Measurements from ENCODE around the gene ZNRF3.

Gene ZNRF3

GRCh38 chr22:28956506-28956905, 73.1 kb downstream of the ZNRF3 start:
- DNase-seq: no peak

DNA sequence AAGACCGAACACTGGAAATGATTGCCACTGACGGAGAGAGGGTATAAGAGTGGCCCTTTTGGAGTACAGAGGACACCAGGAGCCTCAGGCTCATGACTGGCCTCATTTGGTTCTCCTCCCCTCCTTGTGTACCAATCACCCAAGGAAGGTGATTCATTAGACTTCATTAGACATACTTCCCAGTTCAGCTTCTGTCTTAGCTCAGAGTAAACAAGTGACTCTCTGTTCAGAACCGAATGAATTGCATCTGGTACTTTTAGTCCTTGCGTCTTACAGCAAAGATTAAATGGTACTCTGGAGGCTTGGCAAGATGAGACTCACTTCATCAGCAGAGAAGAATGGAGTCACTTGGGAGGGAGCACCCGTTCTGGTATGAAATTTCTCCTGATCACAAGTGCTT, 75.2 kb downstream of the ZNRF3 start:
- no peak for DNase-seq

GRCh38 chr22:28962042-28962554, 78.7 kb downstream of the ZNRF3 start:
- no peak for DNase-seq

DNA sequence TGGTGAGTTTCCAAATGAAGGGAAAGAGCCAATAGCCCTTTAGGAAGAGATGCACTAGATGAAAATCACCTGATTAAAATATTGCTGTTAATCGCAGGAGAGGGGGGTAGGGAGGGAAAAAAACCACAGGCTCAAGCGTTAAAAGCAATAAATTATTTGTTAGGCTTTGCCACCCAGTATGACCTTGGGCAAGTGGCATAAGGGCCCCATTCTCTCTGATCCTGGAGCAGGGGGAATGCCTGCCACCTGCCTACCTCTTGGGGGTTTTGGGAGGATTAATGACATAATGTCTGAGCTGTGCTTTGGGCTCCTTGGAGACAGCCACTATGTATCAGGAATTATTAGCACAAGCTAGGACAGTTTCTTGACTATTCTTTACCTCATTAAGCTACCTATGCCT, 80.0 kb downstream of the ZNRF3 start:
- DNase-seq: no peak

DNA sequence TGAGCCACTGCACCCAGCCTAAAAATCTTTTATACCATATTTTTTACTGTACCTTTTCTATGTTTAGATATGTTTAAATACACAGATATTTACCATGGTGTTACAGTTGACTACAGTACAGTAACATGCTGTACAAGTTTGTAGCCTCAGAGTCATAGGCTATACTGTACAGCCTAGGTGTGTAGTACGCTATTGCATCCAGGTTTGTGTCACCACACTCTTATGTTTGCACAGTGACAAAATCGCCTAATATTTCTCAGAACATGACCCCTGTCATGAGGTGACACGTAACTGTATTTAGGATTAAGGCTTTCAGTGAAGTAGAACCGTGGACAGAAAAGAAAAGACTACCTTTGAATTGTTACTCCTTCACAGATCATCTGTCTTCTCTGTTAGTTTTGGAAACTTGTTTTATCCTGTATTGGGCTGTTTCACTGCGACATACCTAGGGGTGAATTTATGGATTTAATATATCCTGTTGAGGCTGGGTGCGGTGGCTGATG, 83.8 kb downstream of the ZNRF3 start:
- no peak for DNase-seq

- DNase-seq: no peak
Observed at GRCh38 chr22:28967969-28968368, 84.6 kb downstream of the ZNRF3 start.

- no peak for DNase-seq
Observed at GRCh38 chr22:28969401-28970168, 86.2 kb downstream of the ZNRF3 start.

DNA sequence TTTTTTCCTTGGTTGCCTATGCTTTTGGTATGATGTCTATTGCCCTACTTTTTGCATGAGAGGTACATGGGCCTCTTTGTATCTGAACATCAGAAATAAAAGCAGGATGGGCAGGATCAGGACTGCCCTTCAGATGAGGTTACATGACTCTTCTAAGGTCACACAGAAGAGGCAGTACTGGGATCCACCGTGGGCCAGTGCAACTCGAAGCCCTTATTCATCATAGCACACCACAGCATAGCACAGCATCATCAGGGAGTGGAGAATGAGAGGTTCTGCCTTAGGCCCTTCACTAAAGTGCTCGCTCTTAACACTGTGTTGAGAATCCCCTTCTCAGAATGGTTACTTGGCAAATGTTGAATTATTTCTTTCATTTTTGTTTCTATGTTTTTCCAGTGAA, 90.0 kb downstream of the ZNRF3 start:
- DNase-seq: no peak

DNA sequence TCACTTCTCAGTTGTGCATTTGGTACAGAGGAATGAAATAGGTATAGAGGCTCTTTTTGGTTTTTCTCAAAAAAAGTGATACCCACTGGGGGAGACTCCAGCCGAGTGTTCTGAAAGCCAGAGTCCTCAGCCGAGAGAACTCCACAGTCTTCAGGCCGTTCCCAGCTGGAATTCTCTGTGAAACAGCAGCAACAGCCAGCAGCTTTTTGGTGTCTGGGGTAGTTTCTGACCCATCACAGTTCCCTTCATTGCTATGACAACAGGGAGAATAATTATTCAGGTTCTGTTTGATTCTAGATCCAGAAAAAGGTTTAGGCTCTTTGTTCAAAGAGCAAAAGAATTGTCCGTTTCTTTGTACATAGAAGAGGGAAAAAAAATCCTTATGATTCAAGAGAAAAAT, 93.7 kb downstream of the ZNRF3 start:
- no peak for DNase-seq

- no peak for DNase-seq
Observed at GRCh38 chr22:28977481-28977971, 94.2 kb downstream of the ZNRF3 start.

DNA sequence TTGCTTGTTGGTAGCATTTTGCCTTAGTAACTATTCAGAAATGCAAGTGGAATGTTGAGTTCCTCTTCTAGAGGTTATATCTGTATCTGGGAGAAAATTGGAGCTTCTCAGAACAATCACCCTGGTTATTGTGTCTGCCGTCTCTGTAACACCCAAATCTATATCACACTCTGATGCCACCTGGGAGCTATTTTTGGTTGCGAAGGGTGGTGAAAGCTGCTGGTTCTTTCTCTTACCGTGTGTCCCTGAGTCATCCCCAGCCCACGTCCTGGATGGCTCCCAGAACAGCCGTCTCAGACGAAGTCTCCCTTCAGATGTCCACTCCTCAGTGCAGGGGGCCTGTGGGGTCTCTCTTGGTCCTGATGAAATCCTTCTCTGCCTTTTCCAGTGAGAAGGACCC, 94.8 kb downstream of the ZNRF3 start:
- DNase-seq: no peak

GRCh38 chr22:28978863-28979796, 95.8 kb downstream of the ZNRF3 start:
- DNase-seq: no peak

DNA sequence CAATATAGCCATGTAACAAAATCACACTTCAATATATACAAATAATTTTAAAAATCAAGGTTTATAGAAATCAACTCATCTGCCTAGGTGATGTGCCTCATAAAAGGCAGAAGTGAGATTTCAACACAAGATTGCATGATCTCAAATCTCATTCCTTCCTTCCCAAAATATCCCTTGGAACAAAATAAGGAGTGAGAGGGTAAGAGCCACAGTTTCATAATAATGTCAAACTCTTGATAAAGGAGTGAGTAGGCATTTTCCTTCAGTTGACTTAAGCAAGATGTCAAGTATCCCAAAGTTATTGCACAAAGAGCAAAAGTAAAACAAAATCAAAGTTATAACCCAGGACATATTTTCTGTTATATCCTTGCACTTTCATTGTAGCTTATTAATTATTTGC, 97.0 kb downstream of the ZNRF3 start:
- no peak for DNase-seq

GRCh38 chr22:28981818-28982499, 98.6 kb downstream of the ZNRF3 start:
- no peak for DNase-seq

GRCh38 chr22:28983190-28983589, 99.8 kb downstream of the ZNRF3 start:
- no peak for DNase-seq

- DNase-seq: no peak
Observed at GRCh38 chr22:28983788-28984441, 100.5 kb downstream of the ZNRF3 start.

- no peak for DNase-seq
Observed at GRCh38 chr22:28984482-28985158, 101.2 kb downstream of the ZNRF3 start.

GRCh38 chr22:28985581-28986290, 102.4 kb downstream of the ZNRF3 start:
- no peak for DNase-seq

GRCh38 chr22:28986366-28986765, 103.0 kb downstream of the ZNRF3 start:
- DNase-seq: no peak

GRCh38 chr22:28988457-28988856, 105.1 kb downstream of the ZNRF3 start:
- no peak for DNase-seq

DNA sequence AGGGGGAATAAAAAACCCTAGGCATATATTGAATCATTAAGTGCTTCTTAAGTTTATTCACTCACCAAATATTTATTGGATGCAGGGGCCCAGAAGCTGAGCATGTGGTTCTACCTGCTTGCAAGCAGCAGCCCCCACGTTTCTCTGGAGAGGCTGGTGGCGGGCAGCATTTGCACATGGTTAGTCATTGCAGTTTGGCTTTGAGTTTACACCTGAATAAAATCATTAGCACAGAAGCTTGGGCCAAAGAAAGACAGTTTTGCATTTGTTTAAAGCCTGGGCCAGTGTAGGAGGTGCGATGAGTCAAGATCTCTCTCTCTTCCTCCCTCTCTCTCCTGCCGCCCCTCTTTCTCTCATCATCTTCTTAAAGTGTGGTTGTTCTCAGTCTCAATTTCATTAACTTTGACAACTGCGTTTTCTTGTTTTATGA, 105.7 kb downstream of the ZNRF3 start:
- no peak for DNase-seq
